Mammary epithelial cell (primary cell): Measurements from ENCODE around the gene STK32A.

Experiments
- CTCF ChIP-seq, 2 donors: IDR thresholded peaks in 1 of 2; conservative IDR thresholded peaks in 1 of 2; 2 replicates each; pipeline ENCODE4 v1.5.1; 2011 to 2012; ENCODE audit warnings: inconsistent platforms in 2 of 2, low read length in 2 of 2, mild to moderate bottlenecking in 2 of 2, control low read depth in 1 of 2, low read depth in 1 of 2; ENCODE audit not compliant: insufficient read depth in 1 of 2; ENCODE audit errors: extremely low read depth in 1 of 2
- EZH2 ChIP-seq: IDR thresholded peaks from 2 replicates; pipeline ENCODE4 v1.6.1; 2012; ENCODE audit warnings: low read length, inconsistent platforms, borderline replicate concordance

DNA sequence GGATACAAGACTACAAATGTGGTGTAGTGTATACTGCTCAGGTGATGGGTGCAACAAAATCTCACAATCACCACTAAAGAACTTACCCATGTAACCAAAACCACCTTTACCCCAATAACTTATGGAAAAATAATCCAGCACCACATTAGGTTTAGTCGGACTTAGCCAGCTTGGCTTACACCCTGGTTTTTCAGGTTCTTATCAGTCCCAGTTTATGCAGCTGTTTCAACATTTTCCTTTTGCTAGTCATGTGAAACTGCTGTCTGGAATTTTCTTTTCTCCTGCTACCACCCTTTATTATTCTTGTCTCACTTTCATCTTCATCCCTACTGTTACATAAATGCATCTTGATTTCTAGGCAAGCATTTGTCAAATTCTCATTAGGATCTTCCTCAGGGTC, 51.5 kb downstream of the STK32A start:
- no peak for TF ChIP-seq EZH2
- no peak for TF ChIP-seq CTCF (conservative IDR thresholded peaks at IDR 0.05 in 1 of 2, IDR thresholded peaks at IDR 0.05 in 1 of 2; ENCODE audit: extremely low read depth in 1 of 2, insufficient read depth in 1 of 2, low read depth in 1 of 2, low read length in 2 of 2)
